Activated CD8-positive, alpha-beta memory T cell treated with anti-CD3 and anti-CD28 coated beads, Interleukin-2, amount 50 U/mL, for 24 hours (primary cell): ENCODE data around the gene POLR1A.
A peak's percentile ranks its signal among the peaks of the same experiment; 100 is the strongest.

Experiments
- DNase-seq: peaks from one replicate; pipeline ENCODE4 v3.0.0-alpha.2; 2020; ENCODE audit errors: extremely low read depth

Gene POLR1A

GRCh38 chr2:86105252-86105968, at the start of gene POLR1A:
Gene POLR1A (minus strand): TSS chr2:86105886. CDS start chr2:86105776, 110 bp downstream.
- peak; percentile 74 for DNase-seq

GRCh38 chr2:86150502-86150901, 44.8 kb upstream of the POLR1A start:
- DNase-seq: no peak

- no peak for DNase-seq
These were observed 42.1 kb upstream of the POLR1A start for GRCh38 chr2:86147793-86148192.

- DNase-seq: no peak
These were observed 38.4 kb upstream of the POLR1A start for GRCh38 chr2:86143926-86144685.

GRCh38 chr2:86143307-86143706, 37.6 kb upstream of the POLR1A start:
- DNase-seq: no peak

- no peak for DNase-seq
These were observed 37.0 kb upstream of the POLR1A start for GRCh38 chr2:86142436-86143257.

- no peak for DNase-seq
These were observed 35.3 kb upstream of the POLR1A start for GRCh38 chr2:86140969-86141392.

GRCh38 chr2:86139981-86140380, 34.3 kb upstream of the POLR1A start:
- no peak for DNase-seq

GRCh38 chr2:86138736-86139625, 33.3 kb upstream of the POLR1A start:
- DNase-seq: no peak

GRCh38 chr2:86136141-86136540, 30.5 kb upstream of the POLR1A start:
- DNase-seq: no peak

- no peak for DNase-seq
These were observed 30.0 kb upstream of the POLR1A start for GRCh38 chr2:86135653-86136052.

GRCh38 chr2:86134709-86135108, 29.0 kb upstream of the POLR1A start:
- no peak for DNase-seq

- no peak for DNase-seq
These were observed 19.0 kb upstream of the POLR1A start for GRCh38 chr2:86124683-86125082.

- no peak for DNase-seq
These were observed 17.7 kb upstream of the POLR1A start for GRCh38 chr2:86123328-86123925.

GRCh38 chr2:86118130-86118529, 12.4 kb upstream of the POLR1A start:
- no peak for DNase-seq

- no peak for DNase-seq
These were observed 1.3 kb upstream of the POLR1A start for GRCh38 chr2:86107031-86107430.

GRCh38 chr2:86105969-86106945, 571 bp upstream of the POLR1A start, which contains the start of gene PTCD3:
Gene PTCD3 (plus strand): TSS chr2:86106235. CDS start chr2:86106248, 13 bp downstream.
- peak; percentile 88 for DNase-seq

GRCh38 chr2:86102157-86102556, 3.5 kb downstream of the POLR1A start:
- no peak for DNase-seq

GRCh38 chr2:86097913-86098312, 7.8 kb downstream of the POLR1A start:
- DNase-seq: no peak
